Activated CD8-positive, alpha-beta memory T cell treated with anti-CD3 and anti-CD28 coated beads, Interleukin-2, amount 50 U/mL, for 4 hours (primary cell): ENCODE results near the gene MAZ.
A peak's percentile ranks its signal among the peaks of the same experiment; 100 is the strongest.
"Not testable (repeated sequence)": the region's sequence is repeated elsewhere in the genome, so short reads cannot be mapped to it uniquely, and the experiment has no call there.

Experiments
- DNase-seq: peaks from one replicate; pipeline ENCODE4 v3.0.0-alpha.2; 2020

Gene MAZ

DNA sequence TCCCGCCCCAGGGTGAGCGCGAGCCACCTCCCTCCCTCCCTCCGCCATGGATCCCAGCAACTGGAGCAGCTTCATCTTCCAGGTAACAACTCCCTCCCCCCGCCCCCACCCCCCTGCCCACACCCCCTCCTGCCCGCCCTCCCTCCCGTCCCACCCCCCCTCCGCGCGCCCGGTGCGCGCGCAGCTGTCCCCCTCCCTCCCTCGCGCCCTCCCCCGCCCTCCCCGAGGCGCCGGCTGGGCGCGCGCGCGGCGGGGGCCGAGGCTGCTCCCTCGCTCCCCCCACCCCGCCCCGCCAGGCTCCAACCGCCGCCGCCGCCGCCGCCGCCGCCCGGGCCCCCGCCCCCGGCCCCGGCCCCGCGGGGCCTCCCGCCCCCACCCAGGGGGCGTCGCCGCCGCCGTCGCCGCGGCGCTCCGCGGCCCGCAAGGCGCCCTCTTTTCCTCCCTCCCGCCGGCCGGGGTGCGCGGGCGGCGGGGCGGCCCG is at the start of gene MAZ:
TSS of gene MAZ (plus strand) at position 431 of the 481 bp plus-strand sequence. CDS start 173 bp downstream, outside the sequence.
- DNase-seq: peak; percentile 75

DNA sequence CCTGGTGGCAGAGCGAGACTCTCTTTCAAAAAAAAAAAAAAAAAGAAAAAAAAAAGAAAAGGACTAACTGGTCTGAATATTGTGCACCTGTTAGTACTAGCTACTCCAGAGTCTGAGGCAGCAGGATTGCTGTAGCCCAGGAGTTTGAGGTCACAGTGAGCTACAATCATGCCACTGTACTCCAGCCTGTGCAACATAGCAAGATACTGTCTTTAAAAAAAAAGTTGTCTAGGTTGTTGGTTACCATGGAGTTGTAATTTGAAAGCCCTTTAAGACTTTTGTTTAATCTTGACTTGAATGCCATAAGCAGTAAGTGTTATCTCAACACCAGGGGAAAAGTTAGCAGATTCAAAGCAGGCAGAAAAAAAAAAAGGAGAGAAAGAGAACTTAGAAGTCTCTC is 49.7 kb upstream of the MAZ start:
- DNase-seq: no peak

DNA sequence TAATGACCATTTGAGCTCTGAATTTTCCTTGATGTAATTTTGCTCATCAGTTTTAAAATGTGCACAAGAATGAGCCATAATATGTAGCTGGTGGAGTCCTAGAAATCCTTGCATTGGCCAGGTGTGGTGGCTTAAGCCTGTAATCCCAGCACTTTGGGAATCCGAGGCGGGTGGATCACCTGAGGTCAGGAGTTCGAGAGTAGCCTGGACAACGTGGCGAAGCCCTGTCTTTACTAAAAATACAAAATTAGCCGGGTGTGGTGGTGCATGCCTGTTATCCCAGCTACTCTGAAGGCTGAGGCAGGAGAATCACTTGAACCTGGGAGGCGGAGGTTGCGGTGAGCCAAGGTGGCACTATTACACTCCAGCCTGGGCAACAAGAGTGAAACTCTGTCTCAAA is 49.2 kb upstream of the MAZ start:
- DNase-seq: not testable (repeated sequence)

DNA sequence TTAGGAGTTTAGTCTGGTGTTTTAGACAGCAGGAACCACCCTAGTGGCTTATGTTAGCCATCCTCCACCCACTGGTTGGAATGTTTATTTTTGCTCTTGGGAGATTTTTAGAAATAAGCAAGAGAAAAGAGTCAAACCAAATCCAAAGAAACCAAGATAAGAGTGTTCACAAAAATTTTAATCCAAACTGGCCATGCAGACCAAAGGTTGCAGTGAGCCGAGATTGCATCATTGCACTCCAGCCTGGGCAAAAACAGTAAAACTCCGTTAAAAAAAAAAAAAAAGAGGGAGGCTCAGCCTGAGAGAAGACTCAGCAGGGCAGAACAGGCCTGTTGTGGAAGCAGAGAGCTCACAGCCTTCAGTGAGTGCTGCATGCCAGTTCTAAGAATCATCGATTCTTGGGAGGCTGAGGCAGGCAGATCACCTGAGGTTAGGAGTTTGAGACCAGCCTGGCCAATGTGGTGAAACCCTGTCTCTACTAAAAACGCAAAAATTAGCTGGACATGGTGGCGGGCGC is 48.3 kb upstream of the MAZ start:
- no peak for DNase-seq

DNA sequence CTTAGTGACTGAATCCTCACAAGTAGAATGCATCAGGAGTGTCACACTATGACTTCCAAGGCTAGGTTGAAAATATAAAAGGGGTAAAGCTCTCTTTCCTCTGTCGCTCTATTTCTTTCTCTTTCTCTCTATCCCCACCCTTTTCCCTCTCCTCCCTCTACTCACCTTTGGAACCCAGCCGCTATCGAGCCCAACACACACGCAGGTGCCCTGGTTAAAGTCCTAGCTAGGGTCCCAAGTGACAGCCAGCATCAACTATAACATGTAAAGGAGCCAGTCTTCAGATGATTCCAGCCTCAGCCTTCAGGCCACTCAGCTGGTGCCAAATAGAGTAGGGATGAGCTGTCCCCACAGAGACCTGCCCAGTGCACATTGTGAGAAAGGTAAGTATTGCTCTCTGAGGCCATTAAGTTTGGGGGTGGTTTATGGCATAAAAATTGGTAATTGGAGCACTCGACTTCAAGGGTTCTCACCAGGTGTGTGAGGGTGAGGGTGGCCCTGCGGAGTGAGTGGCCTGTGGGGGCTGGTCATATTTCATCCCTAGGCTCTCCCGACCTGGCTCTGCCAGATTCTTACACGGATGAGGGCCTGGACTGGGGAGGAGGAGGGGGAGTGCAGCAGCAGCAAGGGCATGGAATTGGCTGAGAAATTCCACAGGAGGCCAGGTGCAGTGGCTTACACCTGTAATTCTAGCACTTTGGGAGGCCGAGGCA is 45.6 kb upstream of the MAZ start:
- DNase-seq: no peak

DNA sequence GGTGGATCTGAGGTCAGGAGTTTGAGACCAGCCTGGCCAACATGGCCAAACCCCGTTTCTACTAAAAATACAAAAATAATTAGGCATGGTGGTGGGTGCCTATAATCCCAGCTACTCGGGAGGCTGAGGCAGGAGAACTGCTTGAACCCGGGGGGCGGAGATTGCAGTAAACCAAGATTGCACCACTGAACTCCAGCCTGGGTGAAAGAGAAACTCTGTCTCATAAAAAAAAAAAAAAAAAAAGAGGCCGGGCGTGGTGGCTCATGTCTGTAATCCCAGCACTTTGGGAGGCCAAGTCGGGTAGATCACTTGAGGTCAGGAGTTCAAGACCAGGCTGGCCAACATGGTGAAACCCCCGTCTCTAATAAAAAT is 45.1 kb upstream of the MAZ start:
- DNase-seq: not testable (repeated sequence)

DNA sequence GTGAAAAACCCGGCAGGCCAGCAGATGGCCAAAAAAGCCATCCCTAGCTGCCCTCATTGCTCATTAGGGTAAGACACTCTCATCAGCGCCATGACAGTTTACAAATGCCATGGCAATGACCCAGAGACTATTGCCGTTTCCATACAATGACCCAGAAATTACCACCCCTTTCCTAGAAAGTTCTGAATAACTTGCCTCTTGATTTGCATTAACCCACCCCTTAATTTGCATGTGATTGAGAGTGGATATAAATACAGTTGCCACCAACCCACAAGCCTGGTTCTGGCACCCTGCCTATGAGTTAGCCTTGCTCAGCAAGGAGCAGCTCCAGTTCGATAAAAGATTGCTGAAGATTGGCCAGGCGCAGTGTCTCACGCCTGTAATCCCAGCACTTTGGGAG is 44.4 kb upstream of the MAZ start:
- no peak for DNase-seq

DNA sequence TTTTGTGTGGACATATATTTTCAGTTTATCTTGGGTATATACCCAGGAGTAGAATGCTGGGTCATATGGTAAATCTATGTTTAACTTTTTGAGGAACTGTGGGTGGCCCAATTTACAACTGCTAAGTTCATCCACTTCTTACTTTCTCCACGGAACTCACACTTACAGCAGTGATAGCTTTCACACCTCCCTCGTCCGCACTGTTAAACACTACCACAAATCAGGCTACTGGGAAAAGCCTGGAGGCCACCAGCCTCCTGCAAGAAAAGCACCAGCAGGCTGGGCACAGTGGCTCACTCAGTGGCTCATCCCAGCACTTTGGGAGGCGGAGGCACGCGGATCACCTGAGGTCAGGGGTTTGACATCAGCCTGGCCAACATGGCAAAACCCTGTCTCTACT is 43.0 kb upstream of the MAZ start:
- no peak for DNase-seq

DNA sequence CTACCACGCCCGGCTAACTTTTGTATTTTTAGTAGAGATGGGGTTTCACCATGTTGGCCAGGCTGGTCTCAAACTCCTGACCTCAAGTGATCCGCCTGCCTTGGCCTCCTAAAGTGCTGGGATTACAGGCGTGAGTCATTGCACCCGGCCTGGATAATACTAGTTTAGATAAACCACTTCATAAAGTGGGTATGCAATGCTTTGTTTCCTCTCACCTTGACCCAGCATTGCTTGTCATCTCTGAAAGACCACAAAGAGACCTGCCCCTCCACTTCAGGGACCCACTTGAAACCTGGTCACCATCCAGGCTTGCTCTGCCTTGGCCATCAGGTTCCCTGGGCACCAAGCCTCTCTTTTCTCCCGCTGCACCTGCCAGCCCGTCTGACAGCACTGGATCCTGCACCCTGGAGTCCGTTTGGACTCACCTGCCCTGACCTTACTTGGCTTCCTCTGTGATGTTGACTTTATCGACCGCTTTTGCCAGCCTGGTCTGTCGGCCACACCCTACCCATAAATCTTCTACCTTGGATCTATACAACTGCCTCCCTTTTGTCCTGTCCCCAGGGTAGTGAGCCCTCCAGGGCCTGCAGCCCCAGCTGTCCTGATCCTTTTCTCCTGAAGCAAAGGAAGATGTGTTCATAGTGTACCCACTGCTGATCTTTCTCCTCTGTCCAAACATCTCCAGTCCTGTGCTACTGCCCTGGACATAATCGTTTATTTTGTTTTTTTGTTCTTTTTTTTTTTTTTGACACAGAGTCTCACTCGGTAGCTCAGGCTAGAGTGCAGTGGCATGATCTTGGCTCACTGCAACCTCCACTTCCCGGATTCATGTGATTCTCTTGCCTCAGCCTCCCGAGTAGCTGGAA is 40.9 kb upstream of the MAZ start:
- DNase-seq: no peak

DNA sequence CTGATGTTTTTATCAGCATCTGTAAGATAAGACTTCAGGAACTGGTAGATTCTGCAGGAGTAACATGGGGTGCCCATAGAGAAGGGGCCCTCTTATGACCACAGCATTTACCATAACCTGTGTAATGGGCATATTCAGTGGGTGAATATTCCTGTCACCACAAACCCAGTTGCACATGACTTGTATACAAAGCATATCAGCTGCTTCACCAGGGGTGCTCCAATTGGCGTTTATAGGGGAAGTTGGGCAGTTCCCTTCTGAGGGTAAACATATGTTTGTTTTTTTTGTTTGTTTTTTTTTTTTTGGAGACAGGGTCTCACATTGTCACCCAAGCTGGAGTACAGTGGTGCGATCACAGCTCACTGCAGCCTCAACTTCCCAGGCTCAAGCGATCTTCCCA is 39.8 kb upstream of the MAZ start:
- DNase-seq: no peak

DNA sequence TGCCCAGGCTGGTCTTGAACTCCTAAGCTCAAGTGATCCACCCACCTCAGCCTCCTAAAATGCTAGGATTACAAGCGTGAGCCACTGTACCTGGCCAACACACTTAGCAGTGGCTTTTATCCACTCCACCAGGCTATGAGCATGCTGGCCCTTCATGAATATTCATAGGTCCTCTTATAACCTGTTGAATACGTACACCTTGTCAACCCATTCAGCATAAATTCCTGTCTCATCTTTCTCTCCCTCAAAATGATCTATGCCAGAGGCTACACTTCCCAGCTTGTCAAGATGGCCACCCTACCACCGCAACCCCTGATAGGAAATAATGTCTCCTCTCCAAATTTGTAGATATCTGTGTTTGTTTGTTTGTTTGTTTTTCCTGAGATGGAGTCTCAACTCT is 39.3 kb upstream of the MAZ start:
- DNase-seq: no peak

DNA sequence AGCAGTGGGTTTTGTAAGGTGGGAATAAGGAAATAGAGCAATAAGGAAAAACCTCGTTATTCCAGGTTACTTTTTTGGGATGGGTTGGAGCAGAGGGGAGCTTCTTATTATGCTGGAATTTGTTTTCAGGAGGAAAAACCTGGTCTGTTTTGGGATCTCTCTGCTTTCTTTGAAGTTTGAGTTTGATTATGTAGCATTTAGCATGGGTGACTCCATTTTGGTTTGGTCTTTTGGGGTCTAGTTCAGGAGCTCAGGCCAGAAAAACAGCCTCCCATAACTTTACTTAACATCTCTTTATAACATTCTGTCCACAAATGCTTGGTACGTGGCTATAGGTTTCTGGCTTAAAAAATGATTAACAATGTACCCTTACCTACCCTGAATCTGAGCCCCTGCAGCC is 36.8 kb upstream of the MAZ start:
- no peak for DNase-seq

DNA sequence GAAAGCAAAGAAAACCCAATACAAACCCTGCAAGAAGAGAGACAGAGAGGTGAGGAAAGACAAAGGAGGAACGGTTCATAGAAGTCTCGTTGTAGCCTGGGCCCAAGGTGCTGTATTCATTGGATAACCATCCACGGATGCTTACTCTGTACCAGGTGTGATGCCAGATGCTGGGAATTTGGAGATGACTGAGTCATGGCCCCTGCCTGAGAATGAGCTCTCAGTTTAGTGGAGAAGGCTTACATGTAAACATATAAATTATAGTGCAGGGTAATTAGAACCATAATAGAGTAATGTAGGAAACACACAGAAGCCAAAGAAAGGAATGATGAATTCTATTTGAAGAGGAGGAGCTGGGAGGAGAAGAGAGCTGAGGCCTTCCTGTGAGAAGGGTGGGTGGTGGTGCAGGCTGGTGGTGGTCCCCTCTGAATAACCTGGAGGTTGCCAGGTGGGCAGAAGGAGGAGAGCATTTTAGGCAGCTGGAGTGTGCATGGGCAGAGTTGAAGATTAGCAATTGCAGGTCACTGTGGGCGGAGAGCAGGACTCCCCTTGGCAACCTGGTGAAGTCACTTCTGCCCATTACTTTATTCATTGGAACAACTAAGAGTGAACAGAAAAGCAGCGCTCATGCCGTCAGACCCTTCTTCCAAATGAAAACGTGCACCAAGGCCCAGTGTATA is 35.9 kb upstream of the MAZ start:
- no peak for DNase-seq

DNA sequence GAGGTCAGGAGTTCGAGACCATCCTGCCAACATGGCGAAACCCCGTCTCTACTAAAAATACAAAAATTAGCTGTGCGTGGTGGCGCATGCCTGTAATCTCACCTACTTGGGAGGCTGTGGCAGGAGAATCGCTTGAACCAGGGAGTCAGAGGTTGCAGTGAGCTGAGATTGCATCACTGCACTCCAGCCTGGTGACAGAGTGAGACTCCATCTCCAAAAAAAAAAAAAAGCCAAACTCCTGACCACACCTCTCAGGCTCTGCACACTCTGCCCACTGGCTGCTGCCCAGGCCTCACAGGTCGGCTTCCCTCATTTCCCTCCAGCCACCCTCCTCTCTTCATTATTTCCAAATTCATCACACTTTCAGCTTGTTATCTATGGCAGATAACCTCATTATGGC is 34.0 kb upstream of the MAZ start:
- DNase-seq: not testable (repeated sequence)

DNA sequence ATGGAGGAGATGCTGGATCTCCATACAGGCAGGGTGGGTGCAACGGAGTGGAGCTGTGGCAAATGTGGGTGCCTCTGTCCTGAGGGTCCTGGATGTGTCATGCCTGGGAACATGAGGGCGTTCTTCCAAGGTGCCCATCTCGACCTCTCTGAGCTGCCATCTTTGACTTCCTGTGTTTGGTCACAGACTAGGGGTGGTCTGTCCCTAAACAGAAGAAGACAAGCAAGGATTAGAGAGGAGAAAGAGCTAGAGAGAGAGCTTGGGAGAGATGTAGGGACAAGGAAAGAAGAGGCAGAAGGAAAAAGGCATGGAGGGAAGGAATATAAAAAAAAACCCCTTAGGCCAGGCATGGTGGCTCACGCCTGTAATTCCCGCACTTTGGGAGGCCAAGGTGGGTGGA is 31.6 kb upstream of the MAZ start:
- DNase-seq: no peak

DNA sequence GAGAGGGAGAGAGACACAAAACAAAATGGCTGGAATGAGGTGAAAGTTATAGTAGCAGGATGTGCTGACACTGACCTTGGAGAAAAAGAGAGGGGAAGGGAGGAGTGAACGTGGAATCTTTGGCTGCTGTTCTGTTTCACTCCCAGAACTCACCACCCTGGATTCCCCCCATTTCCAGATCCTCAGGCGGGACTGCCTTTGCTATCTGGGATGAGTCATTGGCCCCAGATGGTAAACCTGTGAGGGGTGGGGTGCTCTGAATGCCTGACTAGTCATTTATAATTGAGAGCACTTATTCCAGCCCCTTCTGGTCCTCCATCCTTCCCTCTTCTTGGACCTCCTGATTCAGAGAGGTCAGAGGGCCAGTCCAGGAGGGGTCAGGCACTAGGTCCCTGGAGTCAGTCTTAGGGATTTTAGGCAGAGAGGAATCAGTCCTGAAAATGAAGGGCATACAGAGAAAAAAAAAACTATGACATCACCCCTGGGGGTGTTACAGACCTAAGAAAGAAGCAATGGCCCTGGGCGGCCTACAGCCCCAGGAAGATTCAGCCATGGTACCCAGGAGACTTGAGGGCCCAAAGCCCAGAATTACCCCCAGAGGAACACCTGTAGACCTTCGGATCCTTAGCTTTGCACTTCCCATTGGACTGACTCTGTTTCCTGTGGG is 30.5 kb upstream of the MAZ start:
- no peak for DNase-seq

DNA sequence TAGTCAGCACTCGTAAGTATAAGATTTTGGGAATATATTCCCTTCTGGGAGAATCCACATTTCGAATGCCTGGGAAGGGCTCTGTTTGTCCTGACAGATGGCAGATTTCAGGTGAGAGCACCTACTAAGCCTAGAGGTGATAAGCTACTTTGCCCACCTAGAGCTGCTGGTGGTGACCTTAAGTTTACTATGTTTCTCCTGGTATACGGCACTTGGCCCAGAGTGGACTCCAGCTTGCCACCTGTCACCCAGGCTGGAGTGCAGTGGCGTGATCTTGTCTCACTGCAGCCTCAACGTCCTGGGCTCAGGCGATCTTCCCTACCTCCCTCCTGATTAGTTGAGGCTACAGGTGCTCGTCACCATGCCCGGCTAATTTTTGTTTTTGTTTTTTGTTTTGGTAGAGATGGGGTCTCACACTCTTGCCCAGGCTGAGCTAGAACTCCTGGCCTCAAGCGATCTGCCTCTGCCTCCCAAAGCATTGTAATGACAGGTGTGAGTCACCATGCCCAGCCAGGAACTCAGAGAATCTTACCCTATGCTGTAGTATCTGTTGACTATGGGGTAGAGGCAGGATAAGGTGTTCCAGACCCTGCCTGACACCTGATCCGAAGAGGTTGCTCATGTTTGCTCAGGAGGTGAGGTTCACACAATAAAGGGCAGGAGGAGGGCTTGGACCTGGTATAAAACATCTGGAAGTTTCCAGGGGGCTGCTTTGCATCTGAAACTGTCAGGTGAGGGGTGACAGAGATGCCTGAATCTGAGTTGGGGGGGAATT is 28.6 kb upstream of the MAZ start, which contains the start of gene ZG16:
TSS of gene ZG16 (plus strand) at position 681 of the 775 bp plus-strand sequence. CDS start 1,011 bp downstream, outside the sequence.
- no peak for DNase-seq

DNA sequence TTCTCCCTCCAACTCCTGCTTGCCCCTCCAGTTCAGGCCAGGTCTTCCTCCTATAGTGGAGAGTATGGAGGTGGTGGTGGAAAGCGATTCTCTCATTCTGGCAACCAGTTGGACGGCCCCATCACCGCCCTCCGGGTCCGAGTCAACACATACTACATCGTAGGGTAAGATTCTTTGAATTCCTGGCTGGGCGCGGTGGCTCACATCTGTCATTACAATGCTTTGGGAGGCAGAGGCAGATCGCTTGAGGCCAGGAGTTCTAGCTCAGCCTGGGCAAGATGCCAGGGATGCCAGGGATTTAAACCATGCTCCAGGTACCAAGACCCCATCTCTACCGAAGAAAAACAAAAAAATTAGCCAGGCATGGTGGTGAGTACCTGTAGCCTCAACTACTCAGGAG is 26.9 kb upstream of the MAZ start:
- DNase-seq: no peak

DNA sequence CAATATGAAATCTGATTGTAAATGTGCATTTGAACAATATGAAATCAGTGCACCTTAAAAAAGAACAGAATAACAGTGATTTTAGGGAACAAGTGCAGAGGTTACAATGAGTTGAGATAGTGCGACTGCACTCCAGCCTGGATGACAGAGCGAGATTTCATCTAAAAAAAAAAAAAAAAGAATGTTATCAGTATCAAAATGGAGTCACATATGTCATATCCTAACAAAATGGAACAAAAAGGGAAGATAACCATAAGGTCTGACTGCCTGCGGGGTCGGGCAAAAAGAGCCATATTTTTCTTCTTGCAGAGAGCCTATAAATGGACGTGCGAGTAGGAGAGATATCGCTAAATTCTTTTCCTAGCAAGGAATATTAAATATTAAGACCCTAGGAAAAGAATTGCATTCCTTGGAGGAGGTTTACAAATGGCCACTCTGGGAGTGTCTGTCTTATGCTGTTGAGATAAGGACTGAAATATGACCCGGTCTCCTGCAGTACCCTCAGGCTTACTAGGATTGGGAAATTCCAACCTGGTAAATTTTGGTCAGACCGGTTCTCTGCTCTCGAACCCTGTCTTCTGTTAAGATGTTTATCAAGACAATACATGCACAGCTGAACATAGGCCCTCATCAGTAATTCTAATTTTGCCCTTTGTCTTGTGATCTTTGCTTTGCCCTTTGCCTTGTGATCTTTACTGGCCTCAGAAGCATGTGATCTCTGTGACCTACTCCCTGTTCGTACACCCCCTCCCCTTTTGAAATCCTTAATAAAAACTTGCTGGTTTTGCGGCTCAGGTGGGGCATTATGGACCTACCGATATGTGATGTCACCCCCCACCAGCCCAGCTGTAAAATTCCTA is 23.0 kb upstream of the MAZ start:
- not testable (repeated sequence) for DNase-seq

DNA sequence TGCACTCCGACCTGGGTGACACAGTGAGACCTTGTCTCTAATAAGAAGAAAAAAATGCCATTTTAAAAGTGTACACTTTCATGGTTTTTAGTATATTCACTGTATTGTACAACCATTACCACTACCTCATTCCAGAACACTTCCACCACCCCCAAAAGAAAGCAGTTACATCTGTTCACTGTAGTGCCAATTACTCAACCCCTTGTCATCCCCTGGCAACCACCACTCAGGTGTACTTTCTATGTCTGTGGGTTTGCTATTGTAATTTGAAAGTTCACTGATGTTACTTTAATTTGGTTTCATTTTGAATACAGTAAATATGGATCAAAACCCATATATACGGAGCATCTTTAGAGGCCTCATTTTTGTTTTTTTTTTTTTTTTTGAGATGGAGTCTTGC is 22.2 kb upstream of the MAZ start:
- no peak for DNase-seq
